Transverse colon (tissue), 4 donors: Measurements from ENCODE around the gene U2AF2. TPM values are rescaled to one million over a fixed set of nuclear protein-coding genes. Genes with fewer than 3 reads are reported as not detected.

ENCODE experiments used
- DNase-seq: peaks from one replicate; pipeline ENCODE4 v3.0.0-alpha.2; 2019
- H3K27ac ChIP-seq, 4 donors: fragments of 200-600 bp; sonication (generic); 2 replicates each; pipeline ENCODE4 v1.5.1; 2016 to 2018; ENCODE audit warnings: inconsistent platforms in 4 of 4
- H3K27me3 ChIP-seq: fragments of 200-600 bp; sonication (generic); 2 replicates; pipeline ENCODE4 v1.5.1; 2017; ENCODE audit warnings: inconsistent platforms
- H3K36me3 ChIP-seq, 4 donors: fragments of 200-600 bp; sonication (generic); 2 replicates each; pipeline ENCODE4 v1.5.1; 2017 to 2019; ENCODE audit warnings: inconsistent platforms in 4 of 4
- H3K4me1 ChIP-seq, 4 donors: fragments of 200-600 bp; sonication (generic); 2 replicates each; pipeline ENCODE4 v1.5.1; 2017 to 2020; ENCODE audit warnings: inconsistent platforms in 4 of 4
- H3K4me3 ChIP-seq, 4 donors: fragments of 200-600 bp; sonication (generic); 1 replicate in 1 of 4; 2 replicates in 3 of 4; pipeline versions ENCODE4 v1.5.1 to v1.6.1; 2017 to 2019; ENCODE audit warnings: inconsistent platforms in 4 of 4
- H3K9me3 ChIP-seq, 2 donors: fragments of 200-600 bp; sonication (generic); 2 replicates each; pipeline ENCODE4 v1.5.1; 2017 to 2019; ENCODE audit warnings: inconsistent platforms in 2 of 2
- EP300 ChIP-seq: sonication (generic); formaldehyde crosslinking; IDR thresholded peaks from one replicate; pipeline ENCODE4 v1.6.1; 2017; ENCODE audit warnings: antibody characterized with exemption, low read depth
- POLR2A ChIP-seq: fragments of 450-650 bp; IDR thresholded peaks from one replicate; pipeline ENCODE4 v1.6.1; 2016; ENCODE audit warnings: antibody characterized with exemption, mild to moderate bottlenecking, moderate library complexity
- POLR2AphosphoS5 ChIP-seq, 3 donors: sonication (generic); formaldehyde crosslinking; IDR thresholded peaks; one replicate each; pipeline ENCODE4 v1.6.1; 2016; ENCODE audit warnings: antibody characterized with exemption in 3 of 3
- WGBS, 2 donors: methylation state at CpG; one replicate each; pipeline ENCODE4 v1.1.5; 2018; ENCODE audit warnings: low coverage in 1 of 2; 5-methylcytosine and 5-hydroxymethylcytosine counted together
- in situ Hi-C, 4 donors: fragments of 200-750 bp; cut with MboI; loops; one replicate each; pipeline versions ENCODE4 v1.15.0 to v1.15.1; 2017; ENCODE audit warnings: low sequenced_read_pairs in 3 of 4, low pct_ligation_motif_present in 1 of 4, low pct_unique_long_range_greater_than_20kb in 1 of 4
- intact Hi-C: fragments of 100-400 bp; cut with DNase I; formaldehyde crosslinking; loops from one replicate; pipeline ENCODE4 v1.15.1; 2023; ENCODE audit warnings: low total_unique reads
- total RNA-seq, 4 donors: library from RNA; depleted of rRNA; stranded (reverse); fragments of >200 nt; gene quantifications; one replicate each; pipeline ENCODE4 v1.1.0, GENCODE V29; 2016
- TF ChIP-seq, protein P1 (sequence below), 5 experiments: fragments of 200-600 bp in 3 of 5; fragments of 450-650 bp in 2 of 5; sonication (generic) in 3 of 5; IDR thresholded peaks; 1 replicate in 2 of 5; 2 replicates in 3 of 5; pipeline ENCODE4 v1.5.1; 2016 to 2017; ENCODE audit warnings: antibody characterized with exemption in 5 of 5, inconsistent platforms in 3 of 5, mild to moderate bottlenecking in 2 of 5, moderate library complexity in 1 of 5

The U2AF2 gene
- total RNA-seq, 4 donors from 2014 or later: 112 to 185 (median 130) TPM

DNA sequence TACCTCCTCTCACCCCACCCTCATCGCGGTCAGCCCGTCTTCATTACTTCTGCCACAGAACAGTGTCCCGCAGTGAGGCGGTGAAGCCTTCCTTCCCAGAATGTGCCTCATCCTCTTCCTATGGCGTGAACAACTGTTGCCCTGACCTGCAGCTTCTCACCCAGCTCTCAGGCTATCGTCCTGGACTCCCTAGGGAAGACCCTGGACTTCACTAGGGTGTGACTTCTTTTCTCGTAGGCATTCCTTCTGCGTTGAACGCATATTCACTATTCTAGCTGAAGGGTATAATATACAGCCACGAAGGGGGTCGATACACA, 48.4 kb upstream of the U2AF2 start:
- 23% methylated on average over 12 of the region's 12 CpGs; no CpG with 5 or more reads in 1 of the 2 donors for WGBS, 2 donors
- intact Hi-C loops: loop anchor here (10.0 kb wide), 1 partner anchor 492 kb away; the partner anchor contains the start of gene PPP1R12C
- no peaks in the 10 kb centered on the region for H3K36me3 ChIP-seq
- no peak for TF ChIP-seq POLR2A
- no peak for TF ChIP-seq EP300
- no peak for TF ChIP-seq POLR2AphosphoS5 (IDR thresholded peaks at IDR 0.05)
- TF ChIP-seq, protein P1, sequence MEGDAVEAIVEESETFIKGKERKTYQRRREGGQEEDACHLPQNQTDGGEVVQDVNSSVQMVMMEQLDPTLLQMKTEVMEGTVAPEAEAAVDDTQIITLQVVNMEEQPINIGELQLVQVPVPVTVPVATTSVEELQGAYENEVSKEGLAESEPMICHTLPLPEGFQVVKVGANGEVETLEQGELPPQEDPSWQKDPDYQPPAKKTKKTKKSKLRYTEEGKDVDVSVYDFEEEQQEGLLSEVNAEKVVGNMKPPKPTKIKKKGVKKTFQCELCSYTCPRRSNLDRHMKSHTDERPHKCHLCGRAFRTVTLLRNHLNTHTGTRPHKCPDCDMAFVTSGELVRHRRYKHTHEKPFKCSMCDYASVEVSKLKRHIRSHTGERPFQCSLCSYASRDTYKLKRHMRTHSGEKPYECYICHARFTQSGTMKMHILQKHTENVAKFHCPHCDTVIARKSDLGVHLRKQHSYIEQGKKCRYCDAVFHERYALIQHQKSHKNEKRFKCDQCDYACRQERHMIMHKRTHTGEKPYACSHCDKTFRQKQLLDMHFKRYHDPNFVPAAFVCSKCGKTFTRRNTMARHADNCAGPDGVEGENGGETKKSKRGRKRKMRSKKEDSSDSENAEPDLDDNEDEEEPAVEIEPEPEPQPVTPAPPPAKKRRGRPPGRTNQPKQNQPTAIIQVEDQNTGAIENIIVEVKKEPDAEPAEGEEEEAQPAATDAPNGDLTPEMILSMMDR (IDR thresholded peaks at IDR 0.05): no peak
- peak overlapping the region in 3 of 4 donors; percentile 79 to 91 (median 87) for H3K4me3 ChIP-seq
- H3K27ac ChIP-seq: peak overlapping the region; percentile 94 to 99 (median 96)
- H3K4me1 ChIP-seq: peaks cover 12 to 33% (median 19%) of the 10 kb centered on the region in 4 donors
- no peak for DNase-seq
- no peaks in the 10 kb centered on the region for H3K27me3 ChIP-seq
- in situ Hi-C loops: loop anchor here in 1 of 4 donors (10.0 kb wide), 1 partner anchor 92 kb away; no protein-coding TSS in a partner anchor
- no peaks in the 10 kb centered on the region for H3K9me3 ChIP-seq

DNA sequence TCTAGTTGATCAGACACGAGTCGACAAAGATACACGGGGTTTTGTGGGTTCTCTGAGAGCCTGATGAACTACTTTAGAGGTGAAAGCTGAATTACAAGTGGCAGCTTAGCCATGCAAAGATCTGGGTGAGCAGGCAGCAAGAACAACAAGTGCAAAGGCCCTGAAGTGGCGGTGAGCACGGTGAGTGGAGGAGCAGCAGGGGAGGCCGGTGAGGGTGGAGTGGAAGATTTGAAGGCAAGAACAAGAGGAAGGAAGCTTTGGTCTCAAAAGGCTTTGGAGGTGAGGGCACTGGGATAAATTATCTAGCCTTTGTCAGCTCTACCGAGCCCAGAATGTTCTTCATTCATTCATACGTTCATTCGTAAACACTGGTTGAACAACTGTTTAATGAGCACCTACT, 48.0 kb upstream of the U2AF2 start:
- Histone ChIP-seq H3K4me3 (no peak overlapping the region), H3K27me3 (no peaks in the 10 kb centered on the region), H3K27ac (peak overlapping the region; percentile 94 to 99 (median 96)), H3K9me3 (no peaks in the 10 kb centered on the region), H3K4me1 (peaks cover 12 to 35% (median 19%) of the 10 kb centered on the region in 4 donors), H3K36me3 (no peaks in the 10 kb centered on the region)
- in situ Hi-C loops (loop anchor here in 1 of 4 donors (10.0 kb wide), 1 partner anchor 92 kb away; no protein-coding TSS in a partner anchor), intact Hi-C loops (loop anchor here (10.0 kb wide), 1 partner anchor 492 kb away; the partner anchor contains the start of gene PPP1R12C)
- TF ChIP-seq POLR2A: no peak
- TF ChIP-seq, protein P1 (IDR thresholded peaks at IDR 0.05): no peak
- no peak for TF ChIP-seq EP300
- no peak for TF ChIP-seq POLR2AphosphoS5 (IDR thresholded peaks at IDR 0.05)
- no peak for DNase-seq
- WGBS, 2 donors: 56 to 72% methylated on average over 6 to 9 of the region's 9 CpGs

DNA sequence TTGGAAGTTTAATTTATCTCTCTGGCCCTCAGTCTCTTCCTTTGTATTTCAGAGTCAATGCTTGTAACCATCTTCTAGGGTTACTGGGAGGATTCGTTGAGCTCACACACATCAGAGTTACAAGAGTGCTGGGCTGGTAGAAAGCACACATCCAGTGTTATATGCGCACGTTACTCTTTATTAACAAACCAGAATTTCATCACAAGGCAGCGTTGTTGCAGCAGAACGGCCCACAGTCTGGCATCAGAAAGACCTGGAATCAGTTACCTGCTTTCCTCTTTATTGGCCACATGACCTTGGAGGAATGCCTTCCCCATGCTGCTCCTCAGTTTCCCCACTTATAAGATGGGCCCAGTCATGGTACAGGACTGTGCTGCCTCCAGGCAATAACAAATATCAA, 45.5 kb upstream of the U2AF2 start:
- no peaks in the 10 kb centered on the region for H3K27me3 ChIP-seq
- in situ Hi-C loops (loop anchor here in 1 of 4 donors (10.0 kb wide), 1 partner anchor 95 kb away; no protein-coding TSS in a partner anchor), intact Hi-C loops (loop anchor here (10.0 kb wide), 1 partner anchor 495 kb away; the partner anchor contains the start of gene PPP1R12C)
- DNase-seq: no peak
- no peak overlapping the region for H3K4me3 ChIP-seq
- TF ChIP-seq POLR2AphosphoS5 (IDR thresholded peaks at IDR 0.05) (no peak), POLR2A (no peak), EP300 (no peak)
- TF ChIP-seq, protein P1 (IDR thresholded peaks at IDR 0.05): no peak
- H3K27ac ChIP-seq: no peak overlapping the region
- H3K4me1 ChIP-seq: peaks cover 10 to 26% (median 16%) of the 10 kb centered on the region in 4 donors
- no peaks in the 10 kb centered on the region for H3K9me3 ChIP-seq
- no peaks in the 10 kb centered on the region for H3K36me3 ChIP-seq
- WGBS, 2 donors: 95 to 97% methylated on average over 5 of the region's 5 CpGs

DNA sequence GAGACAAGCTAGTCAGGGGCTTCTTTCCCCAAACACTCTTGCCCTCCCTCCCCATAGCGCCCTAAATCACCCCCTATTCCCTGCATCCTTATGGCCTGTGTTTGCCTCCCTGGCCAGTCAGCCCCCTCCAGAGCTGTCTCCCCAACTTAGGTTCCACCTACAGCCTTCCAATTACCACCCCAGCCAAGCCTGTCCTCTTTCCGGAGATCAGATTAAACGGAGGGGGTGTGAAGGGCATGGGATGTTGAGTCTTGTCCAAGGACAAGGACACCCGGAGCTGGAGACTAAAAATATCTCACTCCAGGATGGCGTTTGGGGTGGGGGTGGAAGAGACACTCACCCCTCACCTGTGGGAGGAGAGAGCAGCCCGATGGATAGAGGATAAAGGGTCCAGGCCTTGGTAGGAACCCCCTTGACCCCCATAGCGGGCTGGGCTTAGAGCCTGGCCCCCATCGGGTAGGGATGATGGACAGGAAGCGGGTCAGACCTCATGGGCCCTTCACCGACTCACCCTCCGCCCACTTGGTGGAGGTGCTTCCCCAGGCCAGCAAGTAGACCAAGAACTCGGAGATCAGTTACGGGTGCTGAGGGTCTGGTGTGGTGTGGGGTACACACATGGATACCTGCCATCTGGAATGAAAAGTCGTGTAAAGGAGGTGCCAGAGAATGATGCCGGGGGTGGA, 43.4 kb upstream of the U2AF2 start:
- TF ChIP-seq POLR2AphosphoS5 (IDR thresholded peaks at IDR 0.05) (no peak), EP300 (no peak), POLR2A (no peak)
- TF ChIP-seq, protein P1 (IDR thresholded peaks at IDR 0.05): no peak
- Histone ChIP-seq H3K9me3 (no peaks in the 10 kb centered on the region), H3K27me3 (no peaks in the 10 kb centered on the region), H3K27ac (no peak overlapping the region), H3K36me3 (peaks cover 0 to 14% (median 5%) of the 10 kb centered on the region in 4 donors), H3K4me1 (peaks cover 4 to 13% (median 5%) of the 10 kb centered on the region in 4 donors), H3K4me3 (no peak overlapping the region)
- intact Hi-C loops: loop anchor here (10.0 kb wide), 1 partner anchor 97 kb away; no protein-coding TSS in a partner anchor
- WGBS, 2 donors: 80 to 95% methylated on average over 3 to 15 of the region's 15 CpGs
- no peak for DNase-seq
- in situ Hi-C loops: no loop called here
